Measurements from ENCODE around the gene SMAGP.
"Not testable (repeated sequence)": the region's sequence is repeated elsewhere in the genome, so short reads cannot be mapped to it uniquely, and the experiment has no call there.

SMAGP gene

GRCh38 chr12:51245476-51246253 is 24.6 kb downstream of the SMAGP start:
- Mint-ChIP-seq H3K36me3 (ENCODE audit: low read depth) (peaks cover 49% of the 10 kb centered on the region), H3K4me3 (no peak overlapping the region), H3K9me3 (no peaks in the 10 kb centered on the region), H3K4me1 (ENCODE audit: low read depth) (peaks cover 67% of the 10 kb centered on the region), H3K27me3 (no peaks in the 10 kb centered on the region), H3K27ac (peak overlapping the region; percentile 92)
- no peak for DNase-seq

- H3K36me3 Mint-ChIP-seq (ENCODE audit: low read depth) = peaks cover 61% of the 10 kb centered on the region
- H3K4me3 Mint-ChIP-seq = no peak overlapping the region
- H3K9me3 Mint-ChIP-seq = no peaks in the 10 kb centered on the region
- peaks cover 77% of the 10 kb centered on the region for H3K4me1 Mint-ChIP-seq (ENCODE audit: low read depth)
- no peak for DNase-seq
- H3K27me3 Mint-ChIP-seq = no peaks in the 10 kb centered on the region
- peak overlapping the region; percentile 63 for H3K27ac Mint-ChIP-seq
Measured at GRCh38 chr12:51244269-51244668, 25.9 kb downstream of the SMAGP start.

- Mint-ChIP-seq H3K27me3 (no peaks in the 10 kb centered on the region), H3K36me3 (ENCODE audit: low read depth) (peaks cover 68% of the 10 kb centered on the region), H3K4me3 (no peak overlapping the region), H3K9me3 (no peaks in the 10 kb centered on the region), H3K4me1 (ENCODE audit: low read depth) (peaks cover 76% of the 10 kb centered on the region), H3K27ac (peak overlapping the region; percentile 34)
- DNase-seq = no peak
Measured at GRCh38 chr12:51242876-51243275, 27.3 kb downstream of the SMAGP start.

GRCh38 chr12:51242120-51242519 is 28.1 kb downstream of the SMAGP start:
- H3K36me3 Mint-ChIP-seq (ENCODE audit: low read depth) = peaks cover 68% of the 10 kb centered on the region
- no peaks in the 10 kb centered on the region for H3K27me3 Mint-ChIP-seq
- H3K4me1 Mint-ChIP-seq (ENCODE audit: low read depth) = peaks cover 71% of the 10 kb centered on the region
- no peak overlapping the region for H3K4me3 Mint-ChIP-seq
- peak overlapping the region; percentile 86 for H3K27ac Mint-ChIP-seq
- no peak for DNase-seq
- H3K9me3 Mint-ChIP-seq = no peaks in the 10 kb centered on the region

GRCh38 chr12:51240971-51241370 is 29.2 kb downstream of the SMAGP start:
- DNase-seq = no peak
- no peaks in the 10 kb centered on the region for H3K27me3 Mint-ChIP-seq
- peak overlapping the region; percentile 100 for H3K27ac Mint-ChIP-seq
- peaks cover 64% of the 10 kb centered on the region for H3K36me3 Mint-ChIP-seq (ENCODE audit: low read depth)
- H3K4me1 Mint-ChIP-seq (ENCODE audit: low read depth) = peaks cover 60% of the 10 kb centered on the region
- peak overlapping the region; percentile 97 for H3K4me3 Mint-ChIP-seq
- H3K9me3 Mint-ChIP-seq = no peaks in the 10 kb centered on the region

GRCh38 chr12:51238510-51239334 is 31.5 kb downstream of the SMAGP start, which contains the start of gene DAZAP2:
DAZAP2 (plus strand) TSS chr12:51238826; CDS start chr12:51238908, 82 bp downstream.
- DNase-seq = peak; percentile 95
- H3K4me1 Mint-ChIP-seq (ENCODE audit: low read depth) = peaks cover 43% of the 10 kb centered on the region
- no peaks in the 10 kb centered on the region for H3K27me3 Mint-ChIP-seq
- peaks cover 44% of the 10 kb centered on the region for H3K36me3 Mint-ChIP-seq (ENCODE audit: low read depth)
- H3K27ac Mint-ChIP-seq = peak within 1 kb of the TSS; percentile 100
- H3K9me3 Mint-ChIP-seq = no peaks in the 10 kb centered on the region
- peak within 1 kb of the TSS; percentile 97 for H3K4me3 Mint-ChIP-seq

GRCh38 chr12:51238037-51238509 is 32.1 kb downstream of the SMAGP start:
- H3K36me3 Mint-ChIP-seq (ENCODE audit: low read depth) = peaks cover 42% of the 10 kb centered on the region
- peak overlapping the region; percentile 100 for H3K27ac Mint-ChIP-seq
- H3K4me3 Mint-ChIP-seq = peak overlapping the region; percentile 97
- H3K27me3 Mint-ChIP-seq = no peaks in the 10 kb centered on the region
- H3K9me3 Mint-ChIP-seq = no peaks in the 10 kb centered on the region
- no peak for DNase-seq
- peaks cover 41% of the 10 kb centered on the region for H3K4me1 Mint-ChIP-seq (ENCODE audit: low read depth)

- H3K9me3 Mint-ChIP-seq = no peaks in the 10 kb centered on the region
- H3K27me3 Mint-ChIP-seq = no peaks in the 10 kb centered on the region
- no peak for DNase-seq
- no peak overlapping the region for H3K4me3 Mint-ChIP-seq
- H3K36me3 Mint-ChIP-seq (ENCODE audit: low read depth) = peaks cover 7% of the 10 kb centered on the region
- peaks cover 8% of the 10 kb centered on the region for H3K4me1 Mint-ChIP-seq (ENCODE audit: low read depth)
- no peak overlapping the region for H3K27ac Mint-ChIP-seq
Measured at GRCh38 chr12:51234530-51234929, 35.7 kb downstream of the SMAGP start.

GRCh38 chr12:51232642-51233041 is 37.6 kb downstream of the SMAGP start:
- Mint-ChIP-seq H3K27me3 (no peaks in the 10 kb centered on the region), H3K4me3 (no peak overlapping the region), H3K9me3 (no peaks in the 10 kb centered on the region), H3K27ac (no peak overlapping the region), H3K4me1 (ENCODE audit: low read depth) (no peaks in the 10 kb centered on the region), H3K36me3 (ENCODE audit: low read depth) (no peaks in the 10 kb centered on the region)
- DNase-seq = no peak

- H3K36me3 Mint-ChIP-seq (ENCODE audit: low read depth) = no peaks in the 10 kb centered on the region
- H3K4me1 Mint-ChIP-seq (ENCODE audit: low read depth) = no peaks in the 10 kb centered on the region
- H3K9me3 Mint-ChIP-seq = no peaks in the 10 kb centered on the region
- DNase-seq = no peak
- no peak overlapping the region for H3K27ac Mint-ChIP-seq
- no peak overlapping the region for H3K4me3 Mint-ChIP-seq
- no peaks in the 10 kb centered on the region for H3K27me3 Mint-ChIP-seq
Measured at GRCh38 chr12:51229116-51229809, 41.0 kb downstream of the SMAGP start.

- no peak overlapping the region for H3K27ac Mint-ChIP-seq
- H3K27me3 Mint-ChIP-seq = no peaks in the 10 kb centered on the region
- no peaks in the 10 kb centered on the region for H3K36me3 Mint-ChIP-seq (ENCODE audit: low read depth)
- H3K4me3 Mint-ChIP-seq = no peak overlapping the region
- H3K4me1 Mint-ChIP-seq (ENCODE audit: low read depth) = no peaks in the 10 kb centered on the region
- H3K9me3 Mint-ChIP-seq = no peaks in the 10 kb centered on the region
- no peak for DNase-seq
Measured at GRCh38 chr12:51227962-51228361, 42.3 kb downstream of the SMAGP start.

- not testable (repeated sequence) for H3K4me3 Mint-ChIP-seq; H3K4me1 Mint-ChIP-seq (ENCODE audit: low read depth); H3K9me3 Mint-ChIP-seq; H3K36me3 Mint-ChIP-seq (ENCODE audit: low read depth); DNase-seq; H3K27me3 Mint-ChIP-seq; H3K27ac Mint-ChIP-seq
Measured at GRCh38 chr12:51227112-51227511, 43.1 kb downstream of the SMAGP start.

- Mint-ChIP-seq H3K27me3 (no peaks in the 10 kb centered on the region), H3K9me3 (no peaks in the 10 kb centered on the region), H3K4me3 (no peak overlapping the region), H3K27ac (no peak overlapping the region), H3K36me3 (ENCODE audit: low read depth) (no peaks in the 10 kb centered on the region), H3K4me1 (ENCODE audit: low read depth) (no peaks in the 10 kb centered on the region)
- no peak for DNase-seq
Measured at GRCh38 chr12:51225771-51226170, 44.4 kb downstream of the SMAGP start.

GRCh38 chr12:51225234-51225633 is 45.0 kb downstream of the SMAGP start:
- no peaks in the 10 kb centered on the region for H3K4me1 Mint-ChIP-seq (ENCODE audit: low read depth)
- no peaks in the 10 kb centered on the region for H3K27me3 Mint-ChIP-seq
- no peak for DNase-seq
- no peaks in the 10 kb centered on the region for H3K9me3 Mint-ChIP-seq
- no peaks in the 10 kb centered on the region for H3K36me3 Mint-ChIP-seq (ENCODE audit: low read depth)
- H3K4me3 Mint-ChIP-seq = no peak overlapping the region
- no peak overlapping the region for H3K27ac Mint-ChIP-seq
